GM12864 (cell line): Measurements from ENCODE around the gene PODXL2.

Experiments used
- DNase-seq: peaks from one replicate; pipeline ENCODE4 v3.0.0-alpha.2; 2011; ENCODE audit warnings: low read depth
- H3K4me3 ChIP-seq: 2 replicates; pipeline ENCODE4 v1.5.1; 2011; ENCODE audit warnings: mild to moderate bottlenecking, low read depth, low read length, control low read depth
- CTCF ChIP-seq: IDR thresholded peaks from 2 replicates; pipeline ENCODE4 v1.5.1; 2011; ENCODE audit warnings: low read depth, mild to moderate bottlenecking, moderate library complexity, low read length, control low read depth, inconsistent platforms; ENCODE audit errors: missing control alignments

The PODXL2 gene

GRCh38 chr3:127656906-127657305, 27.9 kb downstream of the PODXL2 start:
- no peak for DNase-seq

GRCh38 chr3:127658234-127658633, 29.2 kb downstream of the PODXL2 start:
- no peak for DNase-seq
- H3K4me3 ChIP-seq = no peak overlapping the region
- TF ChIP-seq CTCF = no peak

More at GRCh38 chr3:127656906-127657305, 27.9 kb downstream of the PODXL2 start:
- no peak overlapping the region for H3K4me3 ChIP-seq
- no peak for TF ChIP-seq CTCF

GRCh38 chr3:127660621-127661251, 31.8 kb downstream of the PODXL2 start:
- H3K4me3 ChIP-seq = no peak overlapping the region
- no peak for TF ChIP-seq CTCF
- DNase-seq = no peak

- H3K4me3 ChIP-seq = no peak overlapping the region
- no peak for TF ChIP-seq CTCF
- no peak for DNase-seq
These were observed 32.6 kb downstream of the PODXL2 start for GRCh38 chr3:127661600-127661999.

- no peak overlapping the region for H3K4me3 ChIP-seq
- no peak for TF ChIP-seq CTCF
- DNase-seq = no peak
These were observed 33.0 kb downstream of the PODXL2 start for GRCh38 chr3:127662001-127662469.

- no peak for TF ChIP-seq CTCF
- H3K4me3 ChIP-seq = no peak overlapping the region
- no peak for DNase-seq
These were observed 34.2 kb downstream of the PODXL2 start for GRCh38 chr3:127663151-127663550.

GRCh38 chr3:127665165-127665564, 36.2 kb downstream of the PODXL2 start:
- no peak for TF ChIP-seq CTCF
- no peak overlapping the region for H3K4me3 ChIP-seq
- no peak for DNase-seq
